Progenitor cell of endocrine pancreas (in vitro differentiated cells): Measurements from ENCODE around the gene AK9. TPM values are rescaled to one million over a fixed set of nuclear protein-coding genes. Genes with fewer than 3 reads are reported as not detected.

ENCODE experiments used
- DNase-seq: peaks from one replicate; pipeline ENCODE4 v3.0.0; 2021; ENCODE audit warnings: low spot score; ENCODE audit not compliant: unreplicated experiment
- H3K27ac Mint-ChIP-seq: 2 replicates; pipeline ENCODE4 v1.8.0; 2021; ENCODE audit warnings: mild to moderate bottlenecking, moderate library complexity, mixed read lengths
- H3K27me3 Mint-ChIP-seq: 2 replicates; pipeline ENCODE4 v1.8.0; 2021; ENCODE audit warnings: mixed read lengths
- H3K36me3 Mint-ChIP-seq: 2 replicates; pipeline ENCODE4 v1.8.0; 2022; ENCODE audit warnings: mixed read lengths; ENCODE audit not compliant: insufficient read depth
- H3K4me1 Mint-ChIP-seq: 2 replicates; pipeline ENCODE4 v1.8.0; 2021; ENCODE audit warnings: low read depth, mixed read lengths
- H3K4me3 Mint-ChIP-seq: 2 replicates; pipeline ENCODE4 v1.8.0; 2021; ENCODE audit warnings: low read depth, mild to moderate bottlenecking, moderate library complexity, mixed read lengths
- H3K9me3 Mint-ChIP-seq: 2 replicates; pipeline ENCODE4 v1.8.0; 2021; ENCODE audit warnings: low read depth, mixed read lengths
- total RNA-seq: library from RNA; stranded (reverse); gene quantifications from 2 replicates; pipeline ENCODE4 v1.2.1, GENCODE V29; 2021
- TF ChIP-seq, protein P1 (sequence below): fragments of 200-600 bp; sonication (generic); IDR thresholded peaks from one replicate; pipeline ENCODE4 v1.5.0; 2021; ENCODE audit warnings: antibody characterized with exemption, mild to moderate bottlenecking; ENCODE audit not compliant: unreplicated experiment

The AK9 gene
- total RNA-seq, 1 donor from 2014 or later = 12.8 TPM

DNA sequence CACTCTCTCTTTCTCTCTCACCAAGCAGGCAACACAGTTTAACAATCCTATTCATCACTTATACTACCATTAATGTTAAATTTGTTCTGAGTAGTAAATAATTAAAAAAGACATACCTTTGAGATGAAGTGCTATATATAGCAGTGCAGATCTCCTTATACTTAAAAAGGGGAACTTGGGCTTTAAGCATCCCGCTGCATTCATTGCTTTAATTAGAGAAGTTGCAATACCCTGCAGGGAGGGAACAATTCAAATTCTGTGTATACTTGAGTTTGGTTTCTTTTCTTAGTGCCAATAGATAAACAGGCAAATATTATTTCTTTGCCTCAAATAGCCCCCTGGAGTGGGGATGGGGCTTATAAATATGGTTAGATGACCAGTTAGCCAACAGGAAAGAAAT, 197.1 kb downstream of the AK9 start:
- Mint-ChIP-seq H3K4me1 (peaks cover under 1% of the 10 kb centered on the region), H3K27ac (no peak overlapping the region), H3K36me3 (no peaks in the 10 kb centered on the region), H3K4me3 (no peak overlapping the region), H3K27me3 (peaks cover 3% of the 10 kb centered on the region), H3K9me3 (no peaks in the 10 kb centered on the region)
- DNase-seq = no peak
- TF ChIP-seq, protein P1, sequence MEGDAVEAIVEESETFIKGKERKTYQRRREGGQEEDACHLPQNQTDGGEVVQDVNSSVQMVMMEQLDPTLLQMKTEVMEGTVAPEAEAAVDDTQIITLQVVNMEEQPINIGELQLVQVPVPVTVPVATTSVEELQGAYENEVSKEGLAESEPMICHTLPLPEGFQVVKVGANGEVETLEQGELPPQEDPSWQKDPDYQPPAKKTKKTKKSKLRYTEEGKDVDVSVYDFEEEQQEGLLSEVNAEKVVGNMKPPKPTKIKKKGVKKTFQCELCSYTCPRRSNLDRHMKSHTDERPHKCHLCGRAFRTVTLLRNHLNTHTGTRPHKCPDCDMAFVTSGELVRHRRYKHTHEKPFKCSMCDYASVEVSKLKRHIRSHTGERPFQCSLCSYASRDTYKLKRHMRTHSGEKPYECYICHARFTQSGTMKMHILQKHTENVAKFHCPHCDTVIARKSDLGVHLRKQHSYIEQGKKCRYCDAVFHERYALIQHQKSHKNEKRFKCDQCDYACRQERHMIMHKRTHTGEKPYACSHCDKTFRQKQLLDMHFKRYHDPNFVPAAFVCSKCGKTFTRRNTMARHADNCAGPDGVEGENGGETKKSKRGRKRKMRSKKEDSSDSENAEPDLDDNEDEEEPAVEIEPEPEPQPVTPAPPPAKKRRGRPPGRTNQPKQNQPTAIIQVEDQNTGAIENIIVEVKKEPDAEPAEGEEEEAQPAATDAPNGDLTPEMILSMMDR = no peak

DNA sequence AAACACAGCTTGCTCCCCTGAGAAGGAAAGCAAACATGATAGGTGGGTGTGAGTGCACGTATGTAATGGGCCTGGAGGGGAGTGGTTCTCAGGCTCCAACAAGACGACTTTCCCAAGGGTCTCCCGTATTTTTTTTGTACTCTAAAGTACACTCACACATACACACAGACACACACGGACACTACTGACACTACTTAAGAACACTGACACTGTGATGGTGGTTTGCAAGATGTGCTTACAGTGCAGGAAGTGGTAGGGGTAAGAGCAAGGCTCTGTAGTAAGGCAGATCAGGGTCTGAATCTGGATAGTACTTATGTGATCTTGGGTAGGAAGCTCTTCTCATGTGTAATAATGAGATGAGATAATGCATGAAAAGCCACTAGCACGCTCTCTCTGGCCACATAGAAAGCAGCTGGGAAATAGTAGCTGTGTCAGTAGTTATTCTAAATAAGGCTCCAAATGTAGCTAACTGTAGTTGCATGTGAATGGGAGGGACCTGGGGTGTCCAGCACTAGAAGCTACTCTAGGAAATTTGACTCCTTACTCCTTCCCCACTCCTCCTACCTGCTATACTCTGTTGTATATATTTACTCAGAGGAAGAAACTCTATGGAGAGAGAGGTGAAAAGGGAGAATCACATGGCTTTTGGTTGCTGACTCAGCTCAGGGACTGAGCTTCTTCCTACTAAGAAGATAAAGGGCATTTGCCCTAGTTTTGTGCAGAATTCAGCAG, 199.6 kb downstream of the AK9 start:
- H3K4me1 Mint-ChIP-seq = no peaks in the 10 kb centered on the region
- peaks cover 3% of the 10 kb centered on the region for H3K27me3 Mint-ChIP-seq
- TF ChIP-seq, protein P1 = no peak
- no peak overlapping the region for H3K4me3 Mint-ChIP-seq
- no peaks in the 10 kb centered on the region for H3K9me3 Mint-ChIP-seq
- no peaks in the 10 kb centered on the region for H3K36me3 Mint-ChIP-seq
- DNase-seq = no peak
- H3K27ac Mint-ChIP-seq = no peak overlapping the region

DNA sequence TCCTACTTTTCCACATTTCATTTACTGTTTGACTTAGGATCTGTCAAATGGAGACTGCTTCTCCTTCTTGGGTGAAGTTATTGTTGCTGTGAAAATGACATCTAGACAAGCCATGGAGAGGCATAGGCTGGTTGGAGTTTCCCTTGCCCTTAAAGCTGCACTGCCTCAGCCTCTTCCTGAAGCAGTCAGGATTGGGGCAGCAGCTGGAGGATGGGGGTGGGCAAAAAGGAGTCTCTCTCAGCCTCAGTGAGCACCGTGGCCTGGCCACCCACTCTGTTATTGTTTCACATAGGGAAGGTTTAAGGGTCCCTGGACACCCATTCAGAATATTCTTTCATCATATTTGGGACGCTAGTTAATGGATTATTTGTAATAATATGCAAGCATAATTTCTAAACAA, 200.3 kb downstream of the AK9 start:
- DNase-seq = no peak

DNA sequence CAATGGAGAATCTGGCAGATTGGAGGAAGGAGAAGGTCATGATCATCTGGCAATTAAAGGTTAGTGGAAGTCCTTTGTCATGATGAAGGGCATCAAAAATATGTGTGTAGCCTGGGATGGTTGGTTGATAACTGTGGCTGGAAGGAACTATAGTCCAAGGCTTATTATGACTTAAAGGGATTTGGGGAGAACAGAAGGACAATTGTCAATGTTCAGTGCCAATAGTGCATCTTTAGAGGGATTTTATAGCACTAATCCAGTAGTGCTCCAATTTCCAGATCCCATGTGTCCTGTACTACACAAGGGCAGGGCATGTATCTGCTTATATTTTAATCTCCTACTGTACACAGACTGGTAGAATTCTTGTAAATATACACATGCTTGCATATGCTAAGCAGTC, 203.0 kb downstream of the AK9 start:
- H3K27me3 Mint-ChIP-seq = peaks cover 20% of the 10 kb centered on the region
- no peak overlapping the region for H3K4me3 Mint-ChIP-seq
- H3K27ac Mint-ChIP-seq = no peak overlapping the region
- H3K9me3 Mint-ChIP-seq = no peaks in the 10 kb centered on the region
- TF ChIP-seq, protein P1 = no peak
- no peak for DNase-seq
- no peaks in the 10 kb centered on the region for H3K4me1 Mint-ChIP-seq
- H3K36me3 Mint-ChIP-seq = no peaks in the 10 kb centered on the region

More for the DNA sequence above, 200.3 kb downstream of the AK9 start:
- Mint-ChIP-seq H3K9me3 (no peaks in the 10 kb centered on the region), H3K27ac (no peak overlapping the region), H3K36me3 (no peaks in the 10 kb centered on the region), H3K4me1 (no peaks in the 10 kb centered on the region), H3K4me3 (no peak overlapping the region), H3K27me3 (peaks cover 3% of the 10 kb centered on the region)
- TF ChIP-seq, protein P1 = no peak

DNA sequence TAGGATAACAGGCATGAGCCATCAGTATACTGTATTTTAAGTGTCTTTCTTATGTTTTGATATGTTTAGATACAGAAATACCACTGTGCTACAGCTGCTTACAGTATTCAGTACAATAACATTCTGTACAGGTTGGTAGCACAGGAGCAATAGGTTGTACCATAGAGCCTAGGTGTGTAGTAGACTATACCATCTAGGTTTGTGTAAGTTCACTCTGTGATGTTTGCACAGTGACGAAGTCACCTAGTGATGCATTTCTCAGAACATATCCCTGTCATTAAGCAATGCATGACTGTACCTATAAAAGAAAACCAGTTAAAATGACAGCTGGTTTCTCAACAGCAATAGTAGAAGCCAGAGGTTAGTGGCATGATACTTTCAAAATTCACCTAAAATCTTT, 204.9 kb downstream of the AK9 start:
- DNase-seq = no peak
- peaks cover 5% of the 10 kb centered on the region for H3K36me3 Mint-ChIP-seq
- peaks cover 12% of the 10 kb centered on the region for H3K4me1 Mint-ChIP-seq
- H3K27me3 Mint-ChIP-seq = peaks cover 20% of the 10 kb centered on the region
- H3K27ac Mint-ChIP-seq = no peak overlapping the region
- no peaks in the 10 kb centered on the region for H3K9me3 Mint-ChIP-seq
- H3K4me3 Mint-ChIP-seq = no peak overlapping the region
- TF ChIP-seq, protein P1 = no peak
